ENCODE data around the gene WDPCP.
A peak's percentile ranks its signal among the peaks of the same experiment; 100 is the strongest.
"Not testable (repeated sequence)": the region's sequence is repeated elsewhere in the genome, so short reads cannot be mapped to it uniquely, and the experiment has no call there.

Gene WDPCP

DNA sequence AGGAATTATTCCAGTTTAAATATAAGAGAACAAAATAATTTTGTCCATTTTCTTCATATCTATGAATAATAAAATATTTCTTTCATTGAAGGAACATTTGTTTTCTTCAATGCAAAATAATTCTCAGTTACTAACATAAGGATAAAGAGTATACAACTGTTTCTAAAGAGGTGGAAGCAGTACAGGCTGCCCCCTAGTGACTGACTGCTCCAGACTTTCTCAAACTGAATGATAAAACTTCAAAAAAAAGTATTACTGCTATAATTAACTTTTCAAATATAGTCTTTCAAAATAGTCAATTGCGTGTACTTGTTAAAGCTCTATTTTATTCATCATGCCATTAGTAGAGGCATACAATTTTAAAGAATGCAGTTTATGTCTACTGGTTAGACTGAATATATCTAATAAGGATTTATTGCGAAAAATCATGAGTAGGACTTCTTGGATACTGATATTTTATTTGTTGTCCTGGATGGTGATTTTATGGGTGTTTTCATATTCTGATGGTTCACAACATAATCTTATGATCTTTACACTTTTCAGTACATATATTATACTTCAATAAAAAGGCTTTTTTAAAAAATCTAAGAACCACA is 100.1 kb downstream of the WDPCP start:
- no peak overlapping the region for H3K4me3 ChIP-seq (ENCODE audit: low read depth, low read length)
- ChIA-PET CTCF (interaction anchor here (0.6 to 3.9 kb wide), 15 partner anchors 10 to 700 kb away, joined by 3 to 47 read pairs (median 4); no protein-coding TSS in a partner anchor), POLR2A (no interaction called here)
- no peak for DNase-seq (ENCODE audit: low read depth, low spot score)
- TF ChIP-seq, protein P1, sequence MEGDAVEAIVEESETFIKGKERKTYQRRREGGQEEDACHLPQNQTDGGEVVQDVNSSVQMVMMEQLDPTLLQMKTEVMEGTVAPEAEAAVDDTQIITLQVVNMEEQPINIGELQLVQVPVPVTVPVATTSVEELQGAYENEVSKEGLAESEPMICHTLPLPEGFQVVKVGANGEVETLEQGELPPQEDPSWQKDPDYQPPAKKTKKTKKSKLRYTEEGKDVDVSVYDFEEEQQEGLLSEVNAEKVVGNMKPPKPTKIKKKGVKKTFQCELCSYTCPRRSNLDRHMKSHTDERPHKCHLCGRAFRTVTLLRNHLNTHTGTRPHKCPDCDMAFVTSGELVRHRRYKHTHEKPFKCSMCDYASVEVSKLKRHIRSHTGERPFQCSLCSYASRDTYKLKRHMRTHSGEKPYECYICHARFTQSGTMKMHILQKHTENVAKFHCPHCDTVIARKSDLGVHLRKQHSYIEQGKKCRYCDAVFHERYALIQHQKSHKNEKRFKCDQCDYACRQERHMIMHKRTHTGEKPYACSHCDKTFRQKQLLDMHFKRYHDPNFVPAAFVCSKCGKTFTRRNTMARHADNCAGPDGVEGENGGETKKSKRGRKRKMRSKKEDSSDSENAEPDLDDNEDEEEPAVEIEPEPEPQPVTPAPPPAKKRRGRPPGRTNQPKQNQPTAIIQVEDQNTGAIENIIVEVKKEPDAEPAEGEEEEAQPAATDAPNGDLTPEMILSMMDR (IDR thresholded peaks at IDR 0.05; ENCODE audit: insufficient read depth, low read length, missing control alignments) = peak; percentile 61

DNA sequence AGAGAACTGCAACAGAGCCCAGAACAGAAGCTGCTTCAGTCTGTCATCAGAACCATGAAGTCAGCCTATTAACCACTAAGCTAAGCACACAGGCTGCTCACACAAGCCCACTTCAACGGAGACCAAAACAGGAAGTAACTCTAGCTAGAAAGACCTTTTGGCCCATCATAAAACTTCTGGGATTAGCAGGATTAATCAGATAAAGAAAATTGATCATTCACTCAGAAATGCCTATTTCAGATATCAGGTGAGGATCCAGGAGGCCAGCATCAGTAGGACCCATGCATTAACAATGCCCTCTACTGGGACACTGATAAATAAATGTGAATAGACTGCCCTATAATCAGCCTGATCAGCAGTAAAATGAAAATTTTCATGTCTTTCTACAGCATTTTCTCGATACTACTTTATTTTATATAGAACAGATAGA is 101.4 kb downstream of the WDPCP start:
- POLR2A ChIA-PET = no interaction called here
- no peak for DNase-seq (ENCODE audit: low read depth, low spot score)
- no peak overlapping the region for H3K4me3 ChIP-seq (ENCODE audit: low read depth, low read length)
- TF ChIP-seq, protein P1 (IDR thresholded peaks at IDR 0.05; ENCODE audit: insufficient read depth, low read length, missing control alignments) = no peak
- CTCF ChIA-PET = interaction anchor here (0.7 to 3.9 kb wide), 10 partner anchors 11 to 1030 kb away, joined by 3 to 47 read pairs (median 4); no protein-coding TSS in a partner anchor

DNA sequence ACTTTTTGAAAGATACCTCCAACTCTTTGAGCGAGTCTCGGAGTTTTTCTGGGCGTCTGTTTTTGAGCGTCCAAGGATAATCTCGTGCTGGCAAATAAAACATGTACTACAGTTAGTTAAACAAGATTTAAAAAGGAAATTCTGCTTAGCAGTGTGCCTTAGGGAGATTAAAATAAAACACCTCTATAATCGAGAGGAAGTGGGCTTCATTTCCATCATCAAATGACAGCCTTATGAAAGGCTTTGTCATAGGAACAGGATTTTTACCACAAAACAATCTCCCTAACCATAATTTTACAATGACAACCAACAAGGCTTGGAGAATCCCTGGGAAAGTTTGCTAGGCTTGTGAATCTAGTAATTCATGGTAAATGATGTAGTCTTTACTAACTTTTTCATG is 103.4 kb downstream of the WDPCP start:
- TF ChIP-seq, protein P1 (IDR thresholded peaks at IDR 0.05; ENCODE audit: insufficient read depth, low read length, missing control alignments) = no peak
- CTCF ChIA-PET = interaction anchor here (0.7 kb wide), 1 partner anchor 25 kb away, joined by 3 read pairs; no protein-coding TSS in a partner anchor
- no peak overlapping the region for H3K4me3 ChIP-seq (ENCODE audit: low read depth, low read length)
- POLR2A ChIA-PET = no interaction called here
- no peak for DNase-seq (ENCODE audit: low read depth, low spot score)

DNA sequence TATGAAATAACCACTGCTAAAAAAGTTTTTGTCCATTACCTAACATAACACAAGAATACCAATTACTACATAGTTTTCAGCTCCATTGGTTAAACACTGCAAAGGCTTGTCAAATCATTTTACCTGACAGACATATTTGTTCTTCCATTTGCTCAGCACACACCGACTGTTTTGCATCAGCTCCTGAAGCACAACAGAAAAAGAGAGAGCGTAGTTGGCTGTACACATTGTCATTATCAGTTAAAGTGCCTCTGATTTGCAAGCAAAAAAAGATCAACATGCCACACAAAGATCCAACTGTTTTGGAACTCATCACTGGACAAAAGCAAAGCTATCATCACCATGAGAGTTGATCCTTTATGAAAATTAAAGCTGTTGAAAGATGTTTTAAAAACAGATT is 103.8 kb downstream of the WDPCP start:
- POLR2A ChIA-PET = no interaction called here
- TF ChIP-seq, protein P1 (IDR thresholded peaks at IDR 0.05; ENCODE audit: insufficient read depth, low read length, missing control alignments) = no peak
- no peak overlapping the region for H3K4me3 ChIP-seq (ENCODE audit: low read depth, low read length)
- no peak for DNase-seq (ENCODE audit: low read depth, low spot score)
- CTCF ChIA-PET = no interaction called here

DNA sequence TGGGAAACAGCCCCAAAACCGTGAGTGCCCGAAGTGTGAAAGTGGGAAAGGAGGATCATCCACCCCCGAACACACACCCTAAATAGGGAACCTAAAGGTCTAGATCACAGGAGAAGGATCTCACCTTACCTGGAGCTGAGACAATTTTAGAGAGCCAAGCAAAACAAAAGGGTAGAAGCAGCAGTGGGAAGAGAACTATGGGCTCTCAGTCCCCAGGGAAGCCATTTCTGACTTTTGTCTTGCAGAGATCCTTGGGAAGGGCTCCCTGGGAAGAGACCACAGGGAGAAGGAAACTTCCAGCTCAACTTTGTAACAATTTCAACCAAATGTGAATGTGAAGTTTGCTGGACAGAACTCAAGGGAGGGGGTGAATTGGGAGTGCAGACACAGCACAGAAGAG is 110.6 kb downstream of the WDPCP start:
- POLR2A ChIA-PET = interaction anchor here (0.6 kb wide), 1 partner anchor 203 kb away, joined by 3 read pairs; no protein-coding TSS in a partner anchor
- H3K4me3 ChIP-seq (ENCODE audit: low read depth, low read length) = no peak overlapping the region
- DNase-seq (ENCODE audit: low read depth, low spot score) = no peak
- TF ChIP-seq, protein P1 (IDR thresholded peaks at IDR 0.05; ENCODE audit: insufficient read depth, low read length, missing control alignments) = no peak
- CTCF ChIA-PET = interaction anchor here (1.1 to 3.9 kb wide), 2 partner anchors 10 to 13 kb away, joined by 3 to 25 read pairs; no protein-coding TSS in a partner anchor

DNA sequence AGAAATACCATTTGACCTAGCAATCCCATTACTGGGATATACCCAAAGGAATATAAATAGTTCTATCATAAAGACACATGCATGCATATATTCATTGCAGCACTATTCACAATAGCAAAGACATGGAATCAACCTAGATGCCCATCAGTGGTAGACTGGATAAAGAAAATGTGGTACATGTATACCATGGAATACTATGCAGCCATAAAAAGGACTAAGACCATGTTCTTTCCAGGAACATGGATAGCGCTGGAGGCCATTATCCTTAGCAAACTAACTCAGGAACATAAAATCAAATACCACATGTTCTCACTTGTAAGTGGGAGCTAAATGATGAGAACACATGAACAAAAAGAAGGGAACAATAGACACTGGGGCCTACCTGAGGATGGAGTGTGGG is 119.0 kb downstream of the WDPCP start:
- H3K4me3 ChIP-seq (ENCODE audit: low read depth, low read length); POLR2A ChIA-PET; CTCF ChIA-PET; DNase-seq (ENCODE audit: low read depth, low spot score): not testable (repeated sequence)

DNA sequence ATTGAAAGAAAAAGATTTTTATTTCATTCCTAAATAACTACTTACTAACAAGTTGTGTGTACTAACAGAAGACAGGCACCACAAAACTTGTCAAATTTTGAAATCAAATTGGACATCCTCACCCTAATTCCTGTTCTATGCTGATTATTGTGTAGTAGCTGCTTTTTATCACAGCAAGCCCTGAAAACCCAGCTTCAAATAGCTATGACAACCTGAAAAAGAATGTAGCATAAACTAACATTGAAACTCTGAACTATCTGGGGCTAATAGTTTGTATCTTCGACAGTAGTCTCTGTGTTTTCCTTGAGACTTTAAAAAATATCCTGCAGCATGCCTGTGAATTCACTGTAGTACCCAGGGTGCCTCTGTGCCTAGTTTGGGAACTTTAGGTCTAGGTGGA is 122.6 kb downstream of the WDPCP start:
- TF ChIP-seq, protein P1 (IDR thresholded peaks at IDR 0.05; ENCODE audit: insufficient read depth, low read length, missing control alignments) = no peak
- peak; percentile 14 for DNase-seq (ENCODE audit: low read depth, low spot score)
- POLR2A ChIA-PET = no interaction called here
- CTCF ChIA-PET = interaction anchor here (0.6 kb wide), 1 partner anchor 22 kb away, joined by 4 read pairs; no protein-coding TSS in a partner anchor
- H3K4me3 ChIP-seq (ENCODE audit: low read depth, low read length) = no peak overlapping the region
